H1 (cell line): ENCODE data around the gene PIP5K1B. TPM values are rescaled to one million over a fixed set of nuclear protein-coding genes. Genes with fewer than 3 reads are reported as not detected.

ENCODE experiments used
- CTCF ChIA-PET: fragments of 300-600 bp; sonication (Branson Sonifier 250); formaldehyde crosslinking; loops from one replicate; lab custom pipeline; 2021; ENCODE audit not compliant: partially characterized antibody; lab: Charles Lee
- POLR2A ChIA-PET: fragments of 300-600 bp; sonication (Branson Sonifier 250); formaldehyde crosslinking; loops from one replicate; lab custom pipeline; 2021; ENCODE audit warnings: inconsistent platforms; ENCODE audit not compliant: partially characterized antibody; lab: Charles Lee
- DNase-seq, 2 experiments: peaks; one replicate each; pipeline versions ENCODE4 v3.0.0 to v3.0.0-alpha.2; 2010 to 2022; ENCODE audit warnings: low spot score in 2 of 2, low read depth in 1 of 2, mixed read lengths in 1 of 2
- FAIRE-seq: peaks from 2 replicates; lab custom pipeline; 2011; peaks lifted over from hg19 to GRCh38; lab: Jason Lieb, UNC
- H2AFZ ChIP-seq: 2 replicates; pipeline ENCODE4 v1.8.1; 2012; ENCODE audit warnings: low read length, inconsistent platforms
- H2AK5ac ChIP-seq: 2 replicates; pipeline ENCODE4 v1.6.1; 2013; ENCODE audit warnings: low read depth, low read length
- H2BK120ac ChIP-seq: replicated peaks from 2 replicates; pipeline ENCODE3; 2013; ENCODE audit warnings: low read depth, low read length, inconsistent platforms
- H2BK12ac ChIP-seq: 2 replicates; pipeline ENCODE4 v1.6.1; 2013; ENCODE audit warnings: low read depth, low read length
- H2BK15ac ChIP-seq: 2 replicates; pipeline ENCODE4 v1.6.1; 2013; ENCODE audit warnings: low read length
- H2BK20ac ChIP-seq: 2 replicates; pipeline ENCODE4 v1.6.1; 2013; ENCODE audit warnings: low read length
- H2BK5ac ChIP-seq: 2 replicates; pipeline ENCODE4 v1.6.1; 2013; ENCODE audit warnings: low read depth, low read length
- H3K14ac ChIP-seq: 2 replicates; pipeline ENCODE4 v1.6.1; 2013; ENCODE audit warnings: inconsistent platforms; ENCODE audit not compliant: insufficient read length
- H3K18ac ChIP-seq: 2 replicates; pipeline ENCODE4 v1.6.1; 2013; ENCODE audit warnings: low read length; ENCODE audit errors: extremely low read depth
- H3K23ac ChIP-seq: 2 replicates; pipeline ENCODE4 v1.6.1; 2013; ENCODE audit warnings: inconsistent platforms; ENCODE audit not compliant: insufficient read length
- H3K23me2 ChIP-seq: 2 replicates; pipeline ENCODE4 v1.6.1; 2013; ENCODE audit warnings: low read depth, low read length
- H3K27ac ChIP-seq: 2 replicates; pipeline ENCODE4 v1.6.1; 2011; ENCODE audit warnings: low read depth, low read length, inconsistent platforms
- H3K27me3 ChIP-seq, 4 experiments: replicated peaks in 1 of 4; 1 replicate in 1 of 4; 2 replicates in 3 of 4; pipeline versions ENCODE4 v1.6.1 to v1.8.1; 2011 to 2013; ENCODE audit warnings: low read length in 3 of 4, mild to moderate bottlenecking in 3 of 4, inconsistent platforms in 2 of 4, mixed read lengths in 2 of 4, moderate library complexity in 1 of 4; ENCODE audit not compliant: control insufficient read depth in 3 of 4, insufficient read depth in 3 of 4; ENCODE audit errors: extremely low read depth in 1 of 4
- H3K36me3 ChIP-seq, 4 experiments: 2 replicates each; pipeline versions ENCODE4 v1.6.1 to v1.8.1; 2011 to 2013; ENCODE audit warnings: mild to moderate bottlenecking in 4 of 4, low read length in 3 of 4, moderate library complexity in 2 of 4, control low read depth in 1 of 4, inconsistent platforms in 1 of 4; ENCODE audit not compliant: insufficient read depth in 4 of 4, control insufficient read depth in 2 of 4
- H3K4ac ChIP-seq: replicated peaks from 2 replicates; pipeline ENCODE3; 2013; ENCODE audit warnings: low read length, low read depth, mixed read lengths, inconsistent platforms; ENCODE audit not compliant: insufficient read length
- H3K4me1 ChIP-seq, 4 experiments: replicated peaks in 1 of 4; 1 replicate in 1 of 4; 2 replicates in 3 of 4; pipeline versions ENCODE4 v1.6.1 to v1.8.1; 2011 to 2013; ENCODE audit warnings: low read length in 3 of 4, inconsistent platforms in 2 of 4, mixed read lengths in 1 of 4; ENCODE audit not compliant: insufficient read depth in 4 of 4, control insufficient read depth in 3 of 4
- H3K4me2 ChIP-seq, 2 experiments: 2 replicates each; pipeline versions ENCODE4 v1.6.1 to v1.8.1; 2011 to 2013; ENCODE audit warnings: low read depth in 2 of 2, low read length in 2 of 2, control low read depth in 1 of 2, inconsistent platforms in 1 of 2, mild to moderate bottlenecking in 1 of 2; ENCODE audit not compliant: insufficient read depth in 1 of 2
- H3K4me3 ChIP-seq, 4 experiments: fragments of 200-600, 300-600 bp in 1 of 4; sonication (generic), shearing (Covaris generic), sonication (Bioruptor Twin) in 1 of 4; 2 replicates each; pipeline versions ENCODE4 v1.5.1 to v1.8.1; 2011 to 2016; ENCODE audit warnings: low read length in 4 of 4, low read depth in 3 of 4, control low read depth in 2 of 4, inconsistent platforms in 2 of 4, mild to moderate bottlenecking in 2 of 4, mixed read lengths in 1 of 4, moderate library complexity in 1 of 4; ENCODE audit not compliant: insufficient read depth in 2 of 4; ENCODE audit errors: extremely low read depth in 1 of 4
- H3K56ac ChIP-seq: replicated peaks from 2 replicates; pipeline ENCODE3; 2013; ENCODE audit warnings: low read depth, mild to moderate bottlenecking, mixed read lengths, low read length, inconsistent platforms; ENCODE audit not compliant: insufficient read length
- H3K79me1 ChIP-seq: 2 replicates; pipeline ENCODE4 v1.6.1; 2013; ENCODE audit warnings: low read depth, low read length, control low read depth
- H3K79me2 ChIP-seq, 2 experiments: 2 replicates each; pipeline versions ENCODE4 v1.6.1 to v1.8.1; 2012 to 2013; ENCODE audit warnings: low read length in 2 of 2, mild to moderate bottlenecking in 2 of 2, inconsistent platforms in 1 of 2; ENCODE audit not compliant: insufficient read depth in 2 of 2, control insufficient read depth in 1 of 2
- H3K9ac ChIP-seq, 4 experiments: replicated peaks in 1 of 4; 1 replicate in 1 of 4; 2 replicates in 3 of 4; pipeline versions ENCODE4 v1.6.1 to v1.8.1; 2011 to 2013; ENCODE audit warnings: low read depth in 3 of 4, low read length in 3 of 4, control low read depth in 2 of 4, mild to moderate bottlenecking in 2 of 4, moderate library complexity in 2 of 4, inconsistent platforms in 1 of 4; ENCODE audit errors: extremely low read depth in 1 of 4
- H3K9me3 ChIP-seq, 2 experiments: 2 replicates each; pipeline versions ENCODE4 v1.6.1 to v1.8.1; 2012 to 2013; ENCODE audit warnings: mild to moderate bottlenecking in 2 of 2, moderate library complexity in 2 of 2, control low read depth in 1 of 2, inconsistent platforms in 1 of 2, low read depth in 1 of 2, low read length in 1 of 2, mixed read lengths in 1 of 2; ENCODE audit not compliant: insufficient read depth in 2 of 2
- H4K20me1 ChIP-seq, 2 experiments: replicated peaks in 1 of 2; 2 replicates each; pipeline versions ENCODE3 to v1.8.1; 2011 to 2013; ENCODE audit warnings: inconsistent platforms in 2 of 2, low read length in 2 of 2, mild to moderate bottlenecking in 1 of 2; ENCODE audit not compliant: insufficient read depth in 2 of 2, control insufficient read depth in 1 of 2
- H4K5ac ChIP-seq: 2 replicates; pipeline ENCODE4 v1.6.1; 2013; ENCODE audit warnings: low read length, low read depth, mixed read lengths, inconsistent platforms; ENCODE audit not compliant: insufficient read length
- H4K8ac ChIP-seq: 2 replicates; pipeline ENCODE4 v1.8.0; 2013; ENCODE audit warnings: mild to moderate bottlenecking, moderate library complexity, low read length, inconsistent platforms; ENCODE audit not compliant: insufficient read depth; ENCODE audit errors: extremely low read depth
- H4K91ac ChIP-seq: replicated peaks from 2 replicates; pipeline ENCODE3; 2013; ENCODE audit warnings: low read length, mixed read lengths, inconsistent platforms; ENCODE audit not compliant: insufficient read length
- BRCA1 ChIP-seq: IDR thresholded peaks from 2 replicates; pipeline ENCODE4 v1.6.1; 2012; ENCODE audit warnings: low read depth, low read length, improper control_type of control experiment
- CHD1 ChIP-seq: IDR thresholded peaks from 2 replicates; pipeline ENCODE4 v1.6.1; 2012; ENCODE audit warnings: low read depth, low read length, improper control_type of control experiment
- EGR1 ChIP-seq: IDR thresholded peaks from 2 replicates; pipeline ENCODE4 v1.6.1; 2011; ENCODE audit warnings: low read depth, low read length, borderline replicate concordance
- EZH2 ChIP-seq: fragments of 200-600 bp; sonication (generic); IDR thresholded peaks from 2 replicates; pipeline ENCODE4 v1.7.1; 2012; ENCODE audit warnings: low read depth, mild to moderate bottlenecking, moderate library complexity, low read length, inconsistent platforms; ENCODE audit not compliant: severe bottlenecking
- HDAC2 ChIP-seq, 2 experiments: fragments of 300-600 bp in 1 of 2; sonication (generic) in 1 of 2; IDR thresholded peaks; 2 replicates each; pipeline ENCODE4 v1.6.1; 2011 to 2012; ENCODE audit warnings: low read depth in 2 of 2, low read length in 2 of 2, mild to moderate bottlenecking in 2 of 2, moderate library complexity in 2 of 2, borderline replicate concordance in 1 of 2, inconsistent platforms in 1 of 2
- POLR2A ChIP-seq, 2 experiments: IDR thresholded peaks; 1 replicate in 1 of 2; 2 replicates in 1 of 2; pipeline ENCODE4 v1.6.1; 2011; ENCODE audit warnings: low read depth in 2 of 2, low read length in 2 of 2, mild to moderate bottlenecking in 2 of 2; ENCODE audit errors: control extremely low read depth in 1 of 2
- RAD21 ChIP-seq, 2 experiments: IDR thresholded peaks in 1 of 2; conservative IDR thresholded peaks in 1 of 2; 2 replicates each; pipeline ENCODE4 v1.6.1; 2011; ENCODE audit warnings: low read depth in 2 of 2, low read length in 2 of 2, improper control_type of control experiment in 1 of 2, inconsistent platforms in 1 of 2, mild to moderate bottlenecking in 1 of 2, moderate library complexity in 1 of 2
- RFX5 ChIP-seq: IDR thresholded peaks from 2 replicates; pipeline ENCODE4 v1.6.1; 2011; ENCODE audit warnings: low read depth, low read length, improper control_type of control experiment, borderline replicate concordance
- RXRA ChIP-seq: IDR thresholded peaks from 2 replicates; pipeline ENCODE4 v1.6.1; 2011; ENCODE audit warnings: low read depth, mild to moderate bottlenecking, low read length, moderate library complexity; ENCODE audit not compliant: insufficient read depth
- TCF12 ChIP-seq: IDR thresholded peaks from 2 replicates; pipeline ENCODE4 v1.6.1; 2011; ENCODE audit warnings: low read depth, mild to moderate bottlenecking, low read length
- WGBS, 2 experiments: shearing (Covaris generic) in 1 of 2; methylation state at CpG; one replicate each; pipeline versions ENCODE4 v1.1.6 to v1.1.7; 2013 to 2015; ENCODE audit warnings: low lambda C conversion rate in 2 of 2, mixed read lengths in 2 of 2, inconsistent platforms in 1 of 2, low coverage in 1 of 2, missing lambda C conversion rate in 1 of 2; ENCODE audit not compliant: insufficient replicate concordance in 2 of 2, insufficient coverage in 1 of 2, insufficient read length in 1 of 2; ENCODE audit errors: extremely low coverage in 1 of 2, missing lambda C conversion rate in 1 of 2; 5-methylcytosine and 5-hydroxymethylcytosine counted together
- polyA plus RNA-seq, 7 experiments: library from polyadenylated mRNA; depleted of rRNA in 3 of 7; stranded (reverse) in 5 of 7; unstranded in 2 of 7; fragments of >200 nt in 5 of 7; fragments of 200-250 nt in 2 of 7; gene quantifications; 1 replicate in 5 of 7; 2 replicates in 1 of 7; 4 replicates in 1 of 7; pipeline versions ENCODE4 v1.2.1 to v1.2.3, GENCODE V29; 2011 to 2013; ENCODE audit warnings: missing spikeins in 2 of 7, mixed read lengths in 2 of 7
- total RNA-seq: library from RNA; stranded (reverse); fragmentation: NEBNext Ultra II Directional; extraction: Animal tissue kit (Norgen Biotek cat#: 25700); gene quantifications from 2 replicates; pipeline ENCODE4 v1.2.1, GENCODE V29; 2021

Gene PIP5K1B
- total and polyA plus RNA-seq, 2 of the 8 experiments (the other 6 are each of a cell fraction or from before 2014, with no cell fraction given) = 4.7 to 7.7 TPM

DNA sequence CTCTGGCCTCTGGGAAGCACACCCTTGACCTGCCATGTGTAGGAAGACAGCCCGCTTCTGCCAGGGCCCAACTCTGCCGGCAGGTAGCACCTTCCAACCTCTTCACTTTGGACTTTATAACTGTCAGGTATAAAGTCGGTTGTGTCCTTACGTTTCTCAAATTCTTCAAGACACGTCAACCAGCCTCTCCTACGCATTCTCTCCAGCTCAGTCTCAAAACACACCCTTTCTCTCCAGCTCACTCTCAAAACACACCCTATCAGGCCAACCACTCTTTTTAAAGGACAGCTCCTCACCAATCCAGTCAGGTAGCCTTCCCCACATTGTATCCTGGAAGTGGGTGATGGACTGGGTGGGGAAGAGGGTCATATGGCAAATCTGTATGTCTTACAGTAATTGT, 344.1 kb downstream of the PIP5K1B start:
- Histone ChIP-seq H3K23me2 (peaks cover 2% of the 10 kb centered on the region; the same call in 1 of the 2 replicates), H2BK5ac (no peak overlapping the region), H3K27me3 (no peaks in the 10 kb centered on the region), H3K23ac (no peak overlapping the region), H3K4me2 (no peak overlapping the region), H3K4ac (no peak overlapping the region), H3K9me3 (no peaks in the 10 kb centered on the region), H2AK5ac (no peak overlapping the region), H3K27ac (no peak overlapping the region), H4K91ac (no peak overlapping the region), H3K36me3 (peaks cover 11 to 24% (median 14%) of the 10 kb centered on the region in 4 experiments), H3K18ac (no peak overlapping the region), H4K5ac (no peak overlapping the region), H3K14ac (no peak overlapping the region), H3K56ac (no peak overlapping the region), H2BK20ac (0 out of 2 replicates have a peak overlapping the region, but pooled peaks have one; percentile 61), H3K9ac (no peak overlapping the region), H2BK12ac (no peak overlapping the region), H2BK15ac (no peak overlapping the region), H2BK120ac (no peak overlapping the region), H2AFZ (no peak overlapping the region), H4K20me1 (peaks cover 3 to 6% of the 10 kb centered on the region in 2 experiments), H3K4me1 (peaks cover 9 to 19% (median 13%) of the 10 kb centered on the region in 4 experiments), H3K79me1 (peaks cover 9% of the 10 kb centered on the region; the same call in 1 of the 2 replicates), H4K8ac (no peak overlapping the region), H3K79me2 (peaks cover 0 to 28% of the 10 kb centered on the region in 2 experiments; a peak in 2 of 4 replicates), H3K4me3 (no peak overlapping the region)
- 95% methylated on average over 6 of the region's 6 CpGs; no CpG with 5 or more reads in 1 of the 2 experiments for WGBS, 2 experiments
- CTCF ChIA-PET = interaction anchor here (0.5 to 10.8 kb wide), 7 partner anchors 14 to 468 kb away, joined by 3 to 100 read pairs (median 4); partner anchors contain the start of gene FXN
- POLR2A ChIA-PET = interaction anchor here (0.5 to 1.0 kb wide), 3 partner anchors 9 to 315 kb away, joined by 3 read pairs; no protein-coding TSS in a partner anchor
- TF ChIP-seq EZH2 (no peak), POLR2A (IDR thresholded peaks at IDR 0.05; ENCODE audit: control extremely low read depth in 1 of 2, low read depth in 2 of 2, low read length in 2 of 2) (no peak), RAD21 (IDR thresholded peaks at IDR 0.05 in 1 of 2, conservative IDR thresholded peaks at IDR 0.05 in 1 of 2; ENCODE audit: low read depth in 2 of 2, low read length in 2 of 2) (no peak), CHD1 (no peak), EGR1 (no peak), TCF12 (no peak), RXRA (no peak), HDAC2 (IDR thresholded peaks at IDR 0.05; ENCODE audit: borderline replicate concordance in 1 of 2, low read depth in 2 of 2, low read length in 2 of 2) (no peak), RFX5 (no peak), BRCA1 (no peak)
- FAIRE-seq = no peak
- DNase-seq = no peak
